ENCODE data around the gene NUCKS1. TPM values are rescaled to one million over a fixed set of nuclear protein-coding genes. Genes with fewer than 3 reads are reported as not detected.

Gene NUCKS1
- total RNA-seq, 1 experiment from 2014 or later: 210 TPM

DNA sequence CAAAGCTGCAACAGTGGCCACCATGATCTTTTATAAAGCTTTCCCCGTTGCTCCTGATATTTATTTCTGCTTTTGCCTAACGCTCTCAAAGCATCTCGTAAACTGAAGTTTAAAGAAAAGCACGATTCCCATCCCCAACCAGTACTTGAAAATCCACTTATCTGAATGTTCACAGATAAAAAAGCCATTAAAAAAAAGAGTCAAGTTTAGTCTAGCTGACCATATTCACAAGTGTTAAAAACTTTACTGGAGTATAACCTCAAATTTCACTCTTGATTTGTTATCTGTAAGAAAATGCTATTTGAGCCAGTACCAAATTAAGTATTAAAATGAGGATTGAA, 35.1 kb downstream of the NUCKS1 start:
- no TSS peak for BruUV-seq (replicated peaks)
- Histone ChIP-seq H3K9me3 (ENCODE audit: control insufficient read depth, insufficient read depth, low read depth, low read length) (no peaks in the 10 kb centered on the region), H3K36me3 (ENCODE audit: control insufficient read depth, insufficient read depth, low read length) (peaks cover 61% of the 10 kb centered on the region), H3K4me3 (ENCODE audit: low read depth in 2 of 2, low read length in 2 of 2) (no peak overlapping the region), H3K27me3 (ENCODE audit: control insufficient read depth, insufficient read depth, low read length) (no peaks in the 10 kb centered on the region), H3K27ac (ENCODE audit: low read length) (no peak overlapping the region), H3K4me1 (ENCODE audit: control insufficient read depth, insufficient read depth, low read length) (peaks cover 6% of the 10 kb centered on the region; the same call in 1 of the 2 replicates)
- TF ChIP-seq POLR2AphosphoS5 (IDR thresholded peaks at IDR 0.05; ENCODE audit: low read depth, low read length) (no peak), SIN3A (IDR thresholded peaks at IDR 0.05; ENCODE audit: borderline replicate concordance, insufficient read depth, low read depth, low read length) (no peak), TCF7L2 (IDR thresholded peaks at IDR 0.05; ENCODE audit: low read depth, low read length) (no peak)
- TF ChIP-seq, protein P1, sequence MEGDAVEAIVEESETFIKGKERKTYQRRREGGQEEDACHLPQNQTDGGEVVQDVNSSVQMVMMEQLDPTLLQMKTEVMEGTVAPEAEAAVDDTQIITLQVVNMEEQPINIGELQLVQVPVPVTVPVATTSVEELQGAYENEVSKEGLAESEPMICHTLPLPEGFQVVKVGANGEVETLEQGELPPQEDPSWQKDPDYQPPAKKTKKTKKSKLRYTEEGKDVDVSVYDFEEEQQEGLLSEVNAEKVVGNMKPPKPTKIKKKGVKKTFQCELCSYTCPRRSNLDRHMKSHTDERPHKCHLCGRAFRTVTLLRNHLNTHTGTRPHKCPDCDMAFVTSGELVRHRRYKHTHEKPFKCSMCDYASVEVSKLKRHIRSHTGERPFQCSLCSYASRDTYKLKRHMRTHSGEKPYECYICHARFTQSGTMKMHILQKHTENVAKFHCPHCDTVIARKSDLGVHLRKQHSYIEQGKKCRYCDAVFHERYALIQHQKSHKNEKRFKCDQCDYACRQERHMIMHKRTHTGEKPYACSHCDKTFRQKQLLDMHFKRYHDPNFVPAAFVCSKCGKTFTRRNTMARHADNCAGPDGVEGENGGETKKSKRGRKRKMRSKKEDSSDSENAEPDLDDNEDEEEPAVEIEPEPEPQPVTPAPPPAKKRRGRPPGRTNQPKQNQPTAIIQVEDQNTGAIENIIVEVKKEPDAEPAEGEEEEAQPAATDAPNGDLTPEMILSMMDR (IDR thresholded peaks at IDR 0.05): no peak
- TF ChIP-seq, protein P2, sequence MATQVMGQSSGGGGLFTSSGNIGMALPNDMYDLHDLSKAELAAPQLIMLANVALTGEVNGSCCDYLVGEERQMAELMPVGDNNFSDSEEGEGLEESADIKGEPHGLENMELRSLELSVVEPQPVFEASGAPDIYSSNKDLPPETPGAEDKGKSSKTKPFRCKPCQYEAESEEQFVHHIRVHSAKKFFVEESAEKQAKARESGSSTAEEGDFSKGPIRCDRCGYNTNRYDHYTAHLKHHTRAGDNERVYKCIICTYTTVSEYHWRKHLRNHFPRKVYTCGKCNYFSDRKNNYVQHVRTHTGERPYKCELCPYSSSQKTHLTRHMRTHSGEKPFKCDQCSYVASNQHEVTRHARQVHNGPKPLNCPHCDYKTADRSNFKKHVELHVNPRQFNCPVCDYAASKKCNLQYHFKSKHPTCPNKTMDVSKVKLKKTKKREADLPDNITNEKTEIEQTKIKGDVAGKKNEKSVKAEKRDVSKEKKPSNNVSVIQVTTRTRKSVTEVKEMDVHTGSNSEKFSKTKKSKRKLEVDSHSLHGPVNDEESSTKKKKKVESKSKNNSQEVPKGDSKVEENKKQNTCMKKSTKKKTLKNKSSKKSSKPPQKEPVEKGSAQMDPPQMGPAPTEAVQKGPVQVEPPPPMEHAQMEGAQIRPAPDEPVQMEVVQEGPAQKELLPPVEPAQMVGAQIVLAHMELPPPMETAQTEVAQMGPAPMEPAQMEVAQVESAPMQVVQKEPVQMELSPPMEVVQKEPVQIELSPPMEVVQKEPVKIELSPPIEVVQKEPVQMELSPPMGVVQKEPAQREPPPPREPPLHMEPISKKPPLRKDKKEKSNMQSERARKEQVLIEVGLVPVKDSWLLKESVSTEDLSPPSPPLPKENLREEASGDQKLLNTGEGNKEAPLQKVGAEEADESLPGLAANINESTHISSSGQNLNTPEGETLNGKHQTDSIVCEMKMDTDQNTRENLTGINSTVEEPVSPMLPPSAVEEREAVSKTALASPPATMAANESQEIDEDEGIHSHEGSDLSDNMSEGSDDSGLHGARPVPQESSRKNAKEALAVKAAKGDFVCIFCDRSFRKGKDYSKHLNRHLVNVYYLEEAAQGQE (IDR thresholded peaks at IDR 0.05; ENCODE audit: insufficient read depth in 1 of 2, low read depth in 2 of 2, low read length in 1 of 2): no peak
- in situ Hi-C loops (cut with HindIII; ENCODE audit: low pct_unique_long_range_greater_than_20kb, low sequenced_read_pairs): no loop called here
- ChIA-PET CTCF (interaction anchor here (0.6 kb wide), 1 partner anchor 60 kb away, joined by 3 read pairs; no protein-coding TSS in a partner anchor), POLR2A (no interaction called here)
- ATAC-seq: no peak
- intact Hi-C loops (cut with micrococcal nuclease; ENCODE audit: unreplicated experiment): loop anchor here (5.0 kb wide), 1 partner anchor 43 kb away; no protein-coding TSS in a partner anchor
- no peak for DNase-seq (ENCODE audit: low read depth, low spot score)

DNA sequence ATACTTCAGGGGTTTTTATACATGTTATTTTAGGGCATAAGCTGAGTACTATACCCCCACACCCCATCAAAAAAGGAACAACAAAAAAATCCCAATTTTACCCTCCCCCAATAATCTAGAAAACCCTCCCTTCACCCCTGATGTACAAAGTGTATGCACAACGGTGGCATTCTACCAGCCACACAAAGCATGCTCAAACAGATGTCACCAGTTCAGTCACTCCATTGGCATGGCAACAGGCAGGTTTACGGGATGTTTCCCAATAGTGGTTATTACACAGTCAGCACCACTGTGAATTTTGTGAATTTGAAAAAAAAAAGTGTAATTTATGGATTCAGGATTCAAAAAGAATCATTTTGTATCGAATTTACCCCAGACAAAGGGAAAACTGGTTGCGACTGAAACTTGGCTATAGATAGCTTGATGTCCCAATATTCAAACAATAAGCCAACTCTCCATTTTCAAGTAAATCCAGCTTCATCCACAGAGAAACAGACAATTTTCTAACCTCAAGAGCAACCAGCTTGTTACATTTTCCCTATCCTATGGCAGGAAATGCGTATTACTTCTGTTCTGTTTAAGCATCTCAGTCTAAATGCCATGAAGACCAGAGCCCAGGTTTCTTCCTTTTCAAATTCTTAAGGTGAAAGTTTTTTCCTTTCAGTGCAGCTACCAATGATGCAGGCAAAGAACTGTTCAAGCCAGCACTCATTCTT, 35.6 kb downstream of the NUCKS1 start:
- TF ChIP-seq, protein P1 (IDR thresholded peaks at IDR 0.05): no peak
- TF ChIP-seq POLR2AphosphoS5 (IDR thresholded peaks at IDR 0.05; ENCODE audit: low read depth, low read length) (no peak), TCF7L2 (IDR thresholded peaks at IDR 0.05; ENCODE audit: low read depth, low read length) (no peak), SIN3A (IDR thresholded peaks at IDR 0.05; ENCODE audit: borderline replicate concordance, insufficient read depth, low read depth, low read length) (no peak)
- TF ChIP-seq, protein P2 (IDR thresholded peaks at IDR 0.05; ENCODE audit: insufficient read depth in 1 of 2, low read depth in 2 of 2, low read length in 1 of 2): no peak
- ChIA-PET CTCF (interaction anchor here (0.6 to 4.3 kb wide), 3 partner anchors 55 to 319 kb away, joined by 3 to 71 read pairs (median 4); no protein-coding TSS in a partner anchor), POLR2A (no interaction called here)
- no peak for ATAC-seq
- no peak for DNase-seq (ENCODE audit: low read depth, low spot score)
- BruUV-seq (replicated peaks): no TSS peak
- Histone ChIP-seq H3K4me1 (ENCODE audit: control insufficient read depth, insufficient read depth, low read length) (peaks cover 6% of the 10 kb centered on the region; the same call in 1 of the 2 replicates), H3K27ac (ENCODE audit: low read length) (no peak overlapping the region), H3K4me3 (ENCODE audit: low read depth in 2 of 2, low read length in 2 of 2) (no peak overlapping the region), H3K27me3 (ENCODE audit: control insufficient read depth, insufficient read depth, low read length) (no peaks in the 10 kb centered on the region), H3K36me3 (ENCODE audit: control insufficient read depth, insufficient read depth, low read length) (peaks cover 56% of the 10 kb centered on the region), H3K9me3 (ENCODE audit: control insufficient read depth, insufficient read depth, low read depth, low read length) (no peaks in the 10 kb centered on the region)
- intact Hi-C loops (cut with micrococcal nuclease; ENCODE audit: unreplicated experiment): loop anchor here (5.0 kb wide), 1 partner anchor 42 kb away; no protein-coding TSS in a partner anchor
- in situ Hi-C loops (cut with HindIII; ENCODE audit: low pct_unique_long_range_greater_than_20kb, low sequenced_read_pairs): no loop called here
